ENCODE measurements around the gene PRCD. TPM values are rescaled to one million over a fixed set of nuclear protein-coding genes. Genes with fewer than 3 reads are reported as not detected.

PRCD gene
- total and polyA plus RNA-seq, 8 donors = 0.55 to 7.3 (median 1.1) TPM

GRCh38 chr17:76497699-76497978 lies 42.2 kb upstream of the PRCD start:
- Histone ChIP-seq H3K9me3 (no peaks in the 10 kb centered on the region), H3K27me3 (no peaks in the 10 kb centered on the region), H3K4me3 (peak overlapping the region in 2 of 4 donors; percentile 9 to 32), H3K36me3 (no peaks in the 10 kb centered on the region), H3K27ac (peak overlapping the region; percentile 66 to 94 (median 82)), H3K4me1 (peaks cover 25 to 35% (median 32%) of the 10 kb centered on the region in 3 donors)
- intact Hi-C loops (cut with DNase I) = no loop called here
- TF ChIP-seq CTCF (IDR thresholded peaks at IDR 0.05) = no peak
- 6 to 12% methylated on average over 2 of the region's 2 CpGs for WGBS, 2 donors
- ATAC-seq (no peak), DNase-seq (no peak), FAIRE-seq (no peak)

- no peak for TF ChIP-seq CTCF (IDR thresholded peaks at IDR 0.05)
- peak overlapping the region in 2 of 4 donors; percentile 9 to 32 for H3K4me3 ChIP-seq
- H3K27me3 ChIP-seq = no peaks in the 10 kb centered on the region
- H3K9me3 ChIP-seq = no peaks in the 10 kb centered on the region
- peak overlapping the region; percentile 66 to 94 (median 82) for H3K27ac ChIP-seq
- peak; percentile 83 to 95 (median 86) for DNase-seq
- intact Hi-C loops (cut with DNase I) = no loop called here
- 5 to 8% methylated on average over 31 of the region's 31 CpGs for WGBS, 2 donors
- H3K36me3 ChIP-seq = no peaks in the 10 kb centered on the region
- ATAC-seq = peak; percentile 39 to 66 (median 60)
- H3K4me1 ChIP-seq = peaks cover 29 to 38% (median 37%) of the 10 kb centered on the region in 3 donors
- no peak for FAIRE-seq
Observed at GRCh38 chr17:76497979-76498875, 41.6 kb upstream of the PRCD start.

GRCh38 chr17:76498876-76499251 lies 41.0 kb upstream of the PRCD start:
- H3K27ac ChIP-seq = peak overlapping the region; percentile 3 to 94 (median 82)
- no peak for FAIRE-seq
- WGBS, 2 donors = 42 to 53% methylated on average over 4 of the region's 4 CpGs
- ATAC-seq = no peak
- peak overlapping the region in 2 of 4 donors; percentile 83 to 92 for H3K4me3 ChIP-seq
- no peak for TF ChIP-seq CTCF (IDR thresholded peaks at IDR 0.05)
- DNase-seq = peak in 1 of 6 donors; percentile 15
- no peaks in the 10 kb centered on the region for H3K36me3 ChIP-seq
- no peaks in the 10 kb centered on the region for H3K9me3 ChIP-seq
- H3K4me1 ChIP-seq = peaks cover 29 to 38% (median 38%) of the 10 kb centered on the region in 3 donors
- intact Hi-C loops (cut with DNase I) = no loop called here
- no peaks in the 10 kb centered on the region for H3K27me3 ChIP-seq

DNA sequence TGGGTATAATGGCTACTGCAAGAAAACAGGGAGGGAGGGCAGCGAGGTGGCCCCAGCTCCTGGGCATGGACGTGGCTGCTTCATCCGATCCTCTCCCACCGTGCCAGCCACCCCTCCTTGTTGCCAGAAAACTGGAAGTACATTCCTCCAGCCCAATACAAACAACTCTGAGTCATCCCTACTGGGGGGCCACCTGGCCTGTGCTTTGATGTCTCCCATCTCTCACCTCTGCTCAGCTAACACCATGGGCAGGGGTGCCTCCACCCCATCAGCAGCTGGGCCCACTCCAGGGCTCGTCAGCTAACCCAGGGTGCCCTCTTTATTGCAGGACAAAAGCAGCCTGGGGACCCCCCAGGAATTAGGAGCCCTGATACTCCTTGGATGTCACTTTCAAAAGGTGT lies 40.6 kb upstream of the PRCD start:
- ATAC-seq (peak in 2 of 4 donors; percentile 0), FAIRE-seq (no peak), DNase-seq (peak in 3 of 6 donors; percentile 37 to 49 (median 45))
- H3K4me1 ChIP-seq = peaks cover 29 to 38% (median 38%) of the 10 kb centered on the region in 3 donors
- peak overlapping the region in 2 of 4 donors; percentile 83 to 92 for H3K4me3 ChIP-seq
- no peaks in the 10 kb centered on the region for H3K36me3 ChIP-seq
- no peaks in the 10 kb centered on the region for H3K9me3 ChIP-seq
- peak overlapping the region in 3 of 4 donors; percentile 3 to 94 (median 92) for H3K27ac ChIP-seq
- no peaks in the 10 kb centered on the region for H3K27me3 ChIP-seq
- 31 to 37% methylated on average over 5 of the region's 5 CpGs for WGBS, 2 donors
- no peak for TF ChIP-seq CTCF (IDR thresholded peaks at IDR 0.05)
- intact Hi-C loops (cut with DNase I) = no loop called here

All from pancreas (tissue), 10 donors.